Vagina (tissue), 2 donors: ENCODE results near the gene HBG2.

Source experiments
- POLR2A ChIP-seq, 2 donors: fragments of 450-650 bp; IDR thresholded peaks; one replicate each; pipeline ENCODE4 v1.6.1; 2017; ENCODE audit warnings: antibody characterized with exemption in 2 of 2, mild to moderate bottlenecking in 2 of 2, moderate library complexity in 2 of 2
- POLR2AphosphoS5 ChIP-seq, 2 donors: sonication (generic); formaldehyde crosslinking; IDR thresholded peaks; one replicate each; pipeline ENCODE4 v1.9.0; 2017; ENCODE audit warnings: antibody characterized with exemption in 2 of 2, mild to moderate bottlenecking in 2 of 2, low read depth in 1 of 2; ENCODE audit not compliant: insufficient read depth in 1 of 2

DNA sequence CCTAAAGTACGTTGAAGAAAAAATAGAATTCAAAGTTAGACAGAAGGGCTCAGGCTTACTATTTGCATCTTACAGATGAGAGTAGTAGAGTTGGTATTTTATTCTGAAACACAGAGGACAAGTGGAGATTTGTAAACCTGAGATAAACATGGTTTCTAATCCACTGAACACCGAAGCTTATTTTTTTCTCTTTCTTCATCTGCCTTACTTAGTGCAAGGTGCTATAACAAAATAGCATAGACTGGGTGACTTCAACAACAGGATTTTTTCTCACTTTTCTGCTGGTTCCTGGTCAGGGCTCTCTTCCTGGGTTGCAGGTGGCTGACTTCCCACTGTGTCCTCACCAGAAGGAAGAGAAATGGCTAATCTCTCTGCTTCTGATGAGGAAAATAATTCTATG is 2.8 kb downstream of the HBG2 start:
- no peak for TF ChIP-seq POLR2AphosphoS5 (IDR thresholded peaks at IDR 0.05; ENCODE audit: insufficient read depth in 1 of 2, low read depth in 1 of 2)
- no peak for TF ChIP-seq POLR2A (IDR thresholded peaks at IDR 0.05)
